ENCODE measurements around the gene YIF1A. TPM values are rescaled to one million over a fixed set of nuclear protein-coding genes. Genes with fewer than 3 reads are reported as not detected.

The YIF1A gene
- total RNA-seq, 3 donors from 2014 or later, result 56.8 to 61.4 (median 57.7) TPM

DNA sequence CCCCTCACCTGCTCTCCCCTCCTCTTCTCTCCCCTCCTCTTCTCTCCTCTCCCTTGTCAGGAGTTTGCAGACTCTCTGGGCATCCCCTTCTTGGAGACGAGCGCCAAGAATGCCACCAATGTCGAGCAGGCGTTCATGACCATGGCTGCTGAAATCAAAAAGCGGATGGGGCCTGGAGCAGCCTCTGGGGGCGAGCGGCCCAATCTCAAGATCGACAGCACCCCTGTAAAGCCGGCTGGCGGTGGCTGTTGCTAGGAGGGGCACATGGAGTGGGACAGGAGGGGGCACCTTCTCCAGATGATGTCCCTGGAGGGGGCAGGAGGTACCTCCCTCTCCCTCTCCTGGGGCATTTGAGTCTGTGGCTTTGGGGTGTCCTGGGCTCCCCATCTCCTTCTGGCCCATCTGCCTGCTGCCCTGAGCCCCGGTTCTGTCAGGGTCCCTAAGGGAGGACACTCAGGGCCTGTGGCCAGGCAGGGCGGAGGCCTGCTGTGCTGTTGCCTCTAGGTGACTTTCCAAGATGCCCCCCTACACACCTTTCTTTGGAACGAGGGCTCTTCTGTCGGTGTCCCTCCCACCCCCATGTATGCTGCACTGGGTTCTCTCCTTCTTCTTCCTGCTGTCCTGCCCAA, 12.8 kb downstream of the YIF1A start:
- intact Hi-C loops (cut with DNase I; ENCODE audit: low total_unique reads), result no loop called here
- peaks cover 11% of the 10 kb centered on the region for H3K36me3 ChIP-seq
- no peak overlapping the region for H3K27ac ChIP-seq
- H3K9me3 ChIP-seq, result no peaks in the 10 kb centered on the region
- H3K4me3 ChIP-seq, result no peak overlapping the region
- H3K27me3 ChIP-seq, result no peaks in the 10 kb centered on the region
- H3K4me1 ChIP-seq, result peaks cover 0 to 4% of the 10 kb centered on the region in 2 donors
- TF ChIP-seq POLR2A (IDR thresholded peaks at IDR 0.05), result no peak
- TF ChIP-seq CTCF (IDR thresholded peaks at IDR 0.05), result no peak
- no peak for TF ChIP-seq POLR2AphosphoS5 (IDR thresholded peaks at IDR 0.05)
- no peak for DNase-seq (ENCODE audit: low spot score in 2 of 2)

DNA sequence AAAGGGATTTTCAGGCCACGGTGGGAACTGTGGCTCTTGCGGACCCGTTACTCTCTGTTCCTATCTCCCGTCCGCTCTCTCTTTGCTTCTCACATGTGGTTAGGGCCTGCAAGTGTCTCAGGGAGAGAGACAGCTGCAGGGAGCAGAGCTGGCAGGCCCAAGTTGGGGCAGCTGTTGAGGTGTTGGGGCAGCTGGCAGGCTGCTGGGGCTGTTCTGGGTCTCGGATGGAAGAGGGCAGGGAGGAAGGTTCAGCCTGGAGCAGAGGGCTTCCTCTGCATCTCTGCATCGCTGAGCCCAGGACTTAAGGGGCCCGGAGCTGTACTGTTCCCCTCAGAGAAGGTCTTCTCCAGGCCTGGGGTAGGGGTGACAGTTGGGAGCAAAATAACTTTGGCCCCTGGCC, 13.5 kb downstream of the YIF1A start:
- no peak for TF ChIP-seq POLR2A (IDR thresholded peaks at IDR 0.05)
- TF ChIP-seq POLR2AphosphoS5 (IDR thresholded peaks at IDR 0.05), result no peak
- no peak for TF ChIP-seq CTCF (IDR thresholded peaks at IDR 0.05)
- DNase-seq (ENCODE audit: low spot score in 2 of 2), result no peak
- no peaks in the 10 kb centered on the region for H3K27me3 ChIP-seq
- H3K9me3 ChIP-seq, result no peaks in the 10 kb centered on the region
- no peak overlapping the region for H3K27ac ChIP-seq
- H3K4me3 ChIP-seq, result no peak overlapping the region
- intact Hi-C loops (cut with DNase I; ENCODE audit: low total_unique reads), result no loop called here
- peaks cover 11% of the 10 kb centered on the region for H3K36me3 ChIP-seq
- H3K4me1 ChIP-seq, result peaks cover 0 to 4% of the 10 kb centered on the region in 2 donors

DNA sequence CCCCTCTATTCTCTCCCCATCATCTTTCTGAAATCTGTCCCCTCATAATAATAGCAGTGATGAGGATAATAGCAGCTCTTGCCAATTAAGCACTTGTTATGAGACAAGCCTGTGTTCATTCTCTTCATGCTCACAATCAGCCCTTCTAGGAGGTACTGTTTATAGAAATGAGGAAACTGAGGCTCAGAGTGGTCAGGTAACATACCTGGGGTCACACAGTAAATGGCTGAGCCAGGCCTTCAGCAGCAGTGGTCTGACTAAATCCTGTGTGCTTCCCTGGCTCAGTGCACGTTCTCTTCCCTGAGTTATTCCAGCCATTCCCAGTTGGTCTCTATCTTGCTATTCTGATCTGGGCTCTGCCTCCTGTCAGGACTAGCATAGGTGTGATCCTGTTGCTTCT, 14.7 kb downstream of the YIF1A start:
- peaks cover 11% of the 10 kb centered on the region for H3K36me3 ChIP-seq
- no peaks in the 10 kb centered on the region for H3K27me3 ChIP-seq
- H3K4me1 ChIP-seq, result peaks cover 7% of the 10 kb centered on the region in 2 donors
- TF ChIP-seq POLR2AphosphoS5 (IDR thresholded peaks at IDR 0.05), result no peak
- TF ChIP-seq CTCF (IDR thresholded peaks at IDR 0.05), result no peak
- TF ChIP-seq POLR2A (IDR thresholded peaks at IDR 0.05), result no peak
- intact Hi-C loops (cut with DNase I; ENCODE audit: low total_unique reads), result no loop called here
- H3K27ac ChIP-seq, result no peak overlapping the region
- H3K4me3 ChIP-seq, result no peak overlapping the region
- DNase-seq (ENCODE audit: low spot score in 2 of 2), result no peak
- H3K9me3 ChIP-seq, result no peaks in the 10 kb centered on the region

GRCh38 chr11:66272596-66272995, 16.3 kb downstream of the YIF1A start:
- H3K27ac ChIP-seq, result no peak overlapping the region
- TF ChIP-seq POLR2A (IDR thresholded peaks at IDR 0.05) (no peak), POLR2AphosphoS5 (IDR thresholded peaks at IDR 0.05) (no peak), CTCF (IDR thresholded peaks at IDR 0.05) (no peak)
- H3K4me3 ChIP-seq, result no peak overlapping the region
- H3K9me3 ChIP-seq, result no peaks in the 10 kb centered on the region
- intact Hi-C loops (cut with DNase I; ENCODE audit: low total_unique reads), result no loop called here
- H3K36me3 ChIP-seq, result peaks cover 11% of the 10 kb centered on the region
- DNase-seq (ENCODE audit: low spot score in 2 of 2), result no peak
- H3K27me3 ChIP-seq, result no peaks in the 10 kb centered on the region
- H3K4me1 ChIP-seq, result peaks cover 3 to 7% of the 10 kb centered on the region in 2 donors

GRCh38 chr11:66271816-66272215, 17.1 kb downstream of the YIF1A start:
- Histone ChIP-seq H3K27ac (no peak overlapping the region), H3K36me3 (peaks cover 11% of the 10 kb centered on the region), H3K4me3 (no peak overlapping the region), H3K9me3 (no peaks in the 10 kb centered on the region), H3K27me3 (no peaks in the 10 kb centered on the region), H3K4me1 (peaks cover 3 to 10% of the 10 kb centered on the region in 2 donors)
- TF ChIP-seq POLR2AphosphoS5 (IDR thresholded peaks at IDR 0.05) (no peak), CTCF (IDR thresholded peaks at IDR 0.05) (no peak), POLR2A (IDR thresholded peaks at IDR 0.05) (no peak)
- intact Hi-C loops (cut with DNase I; ENCODE audit: low total_unique reads), result no loop called here
- DNase-seq (ENCODE audit: low spot score in 2 of 2), result no peak
